ENCODE results near the gene CACNA2D3.

Gene CACNA2D3

GRCh38 chr3:54845551-54845950 is 723.2 kb downstream of the CACNA2D3 start:
- DNase-seq (ENCODE audit: low read depth, low spot score): no peak

- no peak for DNase-seq (ENCODE audit: low read depth, low spot score)
Measured at GRCh38 chr3:54846119-54846518, 723.8 kb downstream of the CACNA2D3 start.

- DNase-seq (ENCODE audit: low read depth, low spot score): no peak
Measured at GRCh38 chr3:54847361-54847760, 725.0 kb downstream of the CACNA2D3 start.

GRCh38 chr3:54849360-54849759 is 727.0 kb downstream of the CACNA2D3 start:
- DNase-seq (ENCODE audit: low read depth, low spot score): no peak

GRCh38 chr3:54850484-54851018 is 728.2 kb downstream of the CACNA2D3 start:
- no peak for DNase-seq (ENCODE audit: low read depth, low spot score)

GRCh38 chr3:54853573-54854404 is 731.4 kb downstream of the CACNA2D3 start:
- no peak for DNase-seq (ENCODE audit: low read depth, low spot score)

- no peak for DNase-seq (ENCODE audit: low read depth, low spot score)
Measured at GRCh38 chr3:54856271-54856670, 733.9 kb downstream of the CACNA2D3 start.

GRCh38 chr3:54857343-54857742 is 735.0 kb downstream of the CACNA2D3 start:
- no peak for DNase-seq (ENCODE audit: low read depth, low spot score)

GRCh38 chr3:54858093-54858785 is 735.9 kb downstream of the CACNA2D3 start:
- no peak for DNase-seq (ENCODE audit: low read depth, low spot score)

- no peak for DNase-seq (ENCODE audit: low read depth, low spot score)
Measured at GRCh38 chr3:54859184-54859583, 736.8 kb downstream of the CACNA2D3 start.

- DNase-seq (ENCODE audit: low read depth, low spot score): no peak
Measured at GRCh38 chr3:54861248-54862067, 739.1 kb downstream of the CACNA2D3 start.

- DNase-seq (ENCODE audit: low read depth, low spot score): no peak
Measured at GRCh38 chr3:54862526-54862925, 740.2 kb downstream of the CACNA2D3 start.

GRCh38 chr3:54863366-54863765 is 741.0 kb downstream of the CACNA2D3 start:
- no peak for DNase-seq (ENCODE audit: low read depth, low spot score)

- no peak for DNase-seq (ENCODE audit: low read depth, low spot score)
Measured at GRCh38 chr3:54863786-54864185, 741.4 kb downstream of the CACNA2D3 start.

- no peak for DNase-seq (ENCODE audit: low read depth, low spot score)
Measured at GRCh38 chr3:54865316-54865715, 743.0 kb downstream of the CACNA2D3 start.

- DNase-seq (ENCODE audit: low read depth, low spot score): no peak
Measured at GRCh38 chr3:54866251-54866650, 743.9 kb downstream of the CACNA2D3 start.

- no peak for DNase-seq (ENCODE audit: low read depth, low spot score)
Measured at GRCh38 chr3:54870423-54870822, 748.1 kb downstream of the CACNA2D3 start.

GRCh38 chr3:54871867-54872266 is 749.5 kb downstream of the CACNA2D3 start:
- no peak for DNase-seq (ENCODE audit: low read depth, low spot score)

GRCh38 chr3:54873059-54874010 is 751.0 kb downstream of the CACNA2D3 start:
- DNase-seq (ENCODE audit: low read depth, low spot score): no peak

- DNase-seq (ENCODE audit: low read depth, low spot score): no peak
Measured at GRCh38 chr3:54874816-54875556, 752.6 kb downstream of the CACNA2D3 start.

Data from iPS DF 19.7 (cell line).